T-helper 2 cell treated with Interferon-gamma antibody and Interleukin-4, amounts not matched to agents 5 μg/mL and 100 μg/mL, for 36 hours (primary cell): ENCODE measurements around the gene CBL.
"Not testable (repeated sequence)": the region's sequence is repeated elsewhere in the genome, so short reads cannot be mapped to it uniquely, and the experiment has no call there.

ENCODE experiments used
- DNase-seq: peaks from one replicate; pipeline ENCODE4 v3.0.0; 2021; ENCODE audit warnings: low spot score
- H3K27ac Mint-ChIP-seq: one replicate; pipeline ENCODE4 v1.8.0; 2021; ENCODE audit warnings: mild to moderate bottlenecking, mixed read lengths
- H3K27me3 Mint-ChIP-seq: one replicate; pipeline ENCODE4 v1.8.0; 2021; ENCODE audit warnings: low read depth, mixed read lengths
- H3K36me3 Mint-ChIP-seq: one replicate; pipeline ENCODE4 v1.8.0; 2021; ENCODE audit warnings: low read depth, mixed read lengths
- H3K4me1 Mint-ChIP-seq: one replicate; pipeline ENCODE4 v1.8.0; 2021; ENCODE audit warnings: low read depth, mixed read lengths
- H3K4me3 Mint-ChIP-seq: one replicate; pipeline ENCODE4 v1.8.0; 2022; ENCODE audit warnings: mild to moderate bottlenecking, moderate library complexity, mixed read lengths
- H3K9me3 Mint-ChIP-seq: one replicate; pipeline ENCODE4 v1.8.0; 2021; ENCODE audit warnings: mixed read lengths

The CBL gene

GRCh38 chr11:119175493-119176077 lies 30.6 kb upstream of the CBL start:
- no peak overlapping the region for H3K27ac Mint-ChIP-seq
- H3K27me3 Mint-ChIP-seq, result no peaks in the 10 kb centered on the region
- DNase-seq, result no peak
- peaks cover 20% of the 10 kb centered on the region for H3K36me3 Mint-ChIP-seq
- peaks cover 28% of the 10 kb centered on the region for H3K4me1 Mint-ChIP-seq
- H3K4me3 Mint-ChIP-seq, result no peak overlapping the region
- H3K9me3 Mint-ChIP-seq, result no peaks in the 10 kb centered on the region

DNA sequence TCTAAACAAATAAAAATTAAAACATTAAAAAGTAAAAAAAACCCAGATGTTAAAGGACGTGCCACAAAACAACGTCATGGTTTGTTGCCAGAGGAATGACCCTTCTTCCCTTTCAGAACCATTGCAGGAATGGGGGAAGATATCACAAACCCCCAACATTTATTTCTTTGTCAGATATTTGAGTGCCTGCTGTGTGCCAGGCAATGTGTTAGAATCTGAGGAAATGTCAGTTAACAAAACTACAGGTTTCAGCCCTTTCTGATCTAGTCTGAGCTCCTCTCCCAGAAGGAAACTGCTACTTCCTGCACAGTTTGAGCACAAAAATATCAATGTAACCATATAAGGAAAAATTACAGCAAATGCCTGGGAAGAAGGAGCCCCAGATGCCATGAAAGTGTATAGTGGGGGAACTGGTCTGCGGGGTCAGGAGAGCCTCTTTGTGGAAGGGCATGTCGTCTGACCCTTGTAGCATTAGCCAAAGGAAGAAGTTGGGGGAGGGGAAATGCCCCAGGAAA lies 27.9 kb upstream of the CBL start:
- no peaks in the 10 kb centered on the region for H3K9me3 Mint-ChIP-seq
- peak overlapping the region; percentile 30 for H3K4me3 Mint-ChIP-seq
- H3K4me1 Mint-ChIP-seq, result peaks cover 20% of the 10 kb centered on the region
- no peaks in the 10 kb centered on the region for H3K27me3 Mint-ChIP-seq
- H3K27ac Mint-ChIP-seq, result peak overlapping the region; percentile 70
- peaks cover 24% of the 10 kb centered on the region for H3K36me3 Mint-ChIP-seq
- DNase-seq, result no peak

GRCh38 chr11:119179342-119179741 lies 26.8 kb upstream of the CBL start:
- no peak overlapping the region for H3K4me3 Mint-ChIP-seq
- no peaks in the 10 kb centered on the region for H3K27me3 Mint-ChIP-seq
- DNase-seq, result no peak
- H3K9me3 Mint-ChIP-seq, result no peaks in the 10 kb centered on the region
- H3K27ac Mint-ChIP-seq, result no peak overlapping the region
- H3K36me3 Mint-ChIP-seq, result peaks cover 26% of the 10 kb centered on the region
- H3K4me1 Mint-ChIP-seq, result peaks cover 17% of the 10 kb centered on the region

GRCh38 chr11:119179983-119180382 lies 26.2 kb upstream of the CBL start:
- H3K4me3 Mint-ChIP-seq, result no peak overlapping the region
- no peak overlapping the region for H3K27ac Mint-ChIP-seq
- H3K4me1 Mint-ChIP-seq, result peaks cover 17% of the 10 kb centered on the region
- no peak for DNase-seq
- peaks cover 23% of the 10 kb centered on the region for H3K36me3 Mint-ChIP-seq
- H3K9me3 Mint-ChIP-seq, result no peaks in the 10 kb centered on the region
- no peaks in the 10 kb centered on the region for H3K27me3 Mint-ChIP-seq

DNA sequence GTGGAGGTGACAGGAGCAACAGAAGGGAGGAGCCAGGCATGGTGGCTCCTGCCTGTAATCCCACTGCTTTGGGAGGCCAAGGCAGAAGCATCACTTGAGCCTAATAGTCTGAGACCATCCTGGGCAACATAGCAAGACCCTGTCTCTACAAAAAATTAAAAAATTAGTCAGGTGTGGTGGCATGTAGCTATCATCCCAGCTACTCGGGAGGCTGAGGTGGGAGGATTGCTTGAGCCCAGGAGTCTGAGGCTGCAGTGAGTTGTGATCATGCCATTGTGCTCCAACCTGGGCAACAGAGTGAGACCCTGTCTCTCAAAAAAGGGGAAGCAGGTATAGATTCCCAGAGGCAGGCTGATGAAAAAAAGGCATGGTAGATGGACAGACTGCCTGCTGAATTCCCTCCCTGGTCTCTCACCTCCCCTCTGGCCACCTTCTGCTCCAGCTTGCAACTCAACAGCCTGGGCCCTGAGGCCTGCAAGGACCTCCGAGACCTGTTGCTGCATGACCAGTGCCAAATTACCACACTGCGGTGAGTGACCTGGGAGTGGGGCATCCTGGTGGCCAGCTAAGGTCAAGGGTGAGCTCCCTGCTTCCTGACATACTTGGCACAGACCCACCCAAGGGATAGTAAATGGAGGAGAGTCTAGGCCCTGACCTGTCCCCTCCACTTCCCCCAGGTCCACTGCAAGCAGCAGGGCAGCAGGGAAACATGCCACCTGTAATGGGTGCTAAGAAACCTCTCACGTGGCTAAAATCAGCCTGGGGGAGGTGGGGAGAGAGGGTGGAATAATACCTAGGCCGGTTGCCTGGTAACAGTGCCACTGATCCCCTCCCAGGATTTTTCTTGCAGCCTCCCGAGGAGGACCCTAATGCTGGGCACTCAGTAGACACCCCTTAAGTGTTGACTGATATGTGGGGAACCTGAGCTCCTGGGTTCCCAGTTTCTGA lies 25.1 kb upstream of the CBL start:
- peaks cover 18% of the 10 kb centered on the region for H3K36me3 Mint-ChIP-seq
- DNase-seq, result no peak
- peaks cover 10% of the 10 kb centered on the region for H3K4me1 Mint-ChIP-seq
- no peak overlapping the region for H3K27ac Mint-ChIP-seq
- H3K9me3 Mint-ChIP-seq, result no peaks in the 10 kb centered on the region
- no peak overlapping the region for H3K4me3 Mint-ChIP-seq
- no peaks in the 10 kb centered on the region for H3K27me3 Mint-ChIP-seq

DNA sequence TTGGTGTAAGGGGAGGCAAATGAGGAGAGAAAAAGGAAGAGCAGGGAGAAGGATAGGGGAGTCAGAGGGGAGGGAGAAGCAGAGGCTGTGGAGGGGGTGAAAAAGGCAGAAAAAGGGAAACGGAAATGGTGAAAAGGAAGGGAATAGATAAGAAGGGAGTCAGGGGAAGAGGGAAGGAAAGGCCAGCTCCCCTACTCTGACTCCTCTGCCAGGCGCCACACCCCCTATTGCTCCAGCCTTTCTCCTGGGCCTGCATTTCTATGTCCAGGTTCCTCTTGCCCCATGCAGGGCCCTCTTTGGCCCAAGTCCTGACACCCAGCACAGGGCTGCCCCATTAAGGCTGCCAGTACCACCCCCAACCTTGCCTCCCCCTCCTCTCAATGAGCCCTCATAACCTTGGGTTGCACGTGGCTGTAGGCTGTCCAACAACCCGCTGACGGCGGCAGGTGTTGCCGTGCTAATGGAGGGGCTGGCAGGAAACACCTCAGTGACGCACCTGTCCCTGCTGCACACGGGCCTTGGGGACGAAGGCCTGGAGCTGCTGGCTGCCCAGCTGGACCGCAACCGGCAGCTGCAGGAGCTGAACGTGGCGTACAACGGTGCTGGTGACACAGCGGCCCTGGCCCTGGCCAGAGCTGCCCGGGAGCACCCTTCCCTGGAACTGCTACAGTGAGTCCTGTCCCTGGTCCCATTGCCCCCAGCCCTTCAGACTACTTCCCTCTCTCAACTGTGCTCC lies 24.3 kb upstream of the CBL start:
- Mint-ChIP-seq H3K27ac (no peak overlapping the region), H3K27me3 (no peaks in the 10 kb centered on the region), H3K36me3 (peaks cover 18% of the 10 kb centered on the region), H3K4me1 (peaks cover 10% of the 10 kb centered on the region), H3K4me3 (no peak overlapping the region), H3K9me3 (no peaks in the 10 kb centered on the region)
- DNase-seq, result no peak

GRCh38 chr11:119184399-119184798 lies 21.7 kb upstream of the CBL start:
- H3K4me3 Mint-ChIP-seq, DNase-seq, H3K27me3 Mint-ChIP-seq, H3K4me1 Mint-ChIP-seq, H3K27ac Mint-ChIP-seq, H3K9me3 Mint-ChIP-seq: not testable (repeated sequence)
- peaks cover 13% of the 10 kb centered on the region for H3K36me3 Mint-ChIP-seq

DNA sequence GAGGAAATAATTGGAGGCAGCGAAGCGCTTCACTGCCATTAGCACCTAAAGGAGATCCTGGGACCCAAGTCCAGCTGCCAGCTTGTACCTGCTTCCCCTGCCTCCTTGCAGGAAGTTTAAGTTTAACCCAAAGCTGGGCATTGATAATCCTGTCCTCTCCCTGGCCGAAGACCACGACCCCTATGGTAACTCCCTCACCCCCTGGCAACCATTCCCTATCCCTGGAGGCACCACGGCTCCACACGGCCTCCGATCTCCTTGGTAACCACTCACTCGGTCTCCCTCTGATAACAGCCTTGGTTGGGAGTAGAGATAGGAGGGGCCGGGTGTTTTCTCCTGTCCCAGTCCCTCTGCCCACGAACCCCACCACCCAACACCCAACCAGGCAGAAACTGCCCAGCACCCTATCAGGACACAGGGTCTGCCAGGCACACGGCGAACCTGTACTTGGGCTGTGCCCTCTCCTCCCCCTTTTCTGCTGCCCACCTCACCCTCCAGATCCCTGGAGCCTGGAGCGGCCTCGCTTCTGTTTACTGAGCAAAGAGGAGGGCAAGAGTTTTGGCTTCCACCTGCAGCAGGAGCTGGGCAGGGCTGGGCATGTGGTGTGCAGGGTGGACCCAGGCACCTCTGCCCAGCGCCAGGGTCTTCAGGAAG lies 20.0 kb upstream of the CBL start:
- no peak overlapping the region for H3K27ac Mint-ChIP-seq
- H3K27me3 Mint-ChIP-seq, result no peaks in the 10 kb centered on the region
- DNase-seq, result no peak
- no peaks in the 10 kb centered on the region for H3K9me3 Mint-ChIP-seq
- H3K4me3 Mint-ChIP-seq, result no peak overlapping the region
- no peaks in the 10 kb centered on the region for H3K4me1 Mint-ChIP-seq
- H3K36me3 Mint-ChIP-seq, result peaks cover 10% of the 10 kb centered on the region

DNA sequence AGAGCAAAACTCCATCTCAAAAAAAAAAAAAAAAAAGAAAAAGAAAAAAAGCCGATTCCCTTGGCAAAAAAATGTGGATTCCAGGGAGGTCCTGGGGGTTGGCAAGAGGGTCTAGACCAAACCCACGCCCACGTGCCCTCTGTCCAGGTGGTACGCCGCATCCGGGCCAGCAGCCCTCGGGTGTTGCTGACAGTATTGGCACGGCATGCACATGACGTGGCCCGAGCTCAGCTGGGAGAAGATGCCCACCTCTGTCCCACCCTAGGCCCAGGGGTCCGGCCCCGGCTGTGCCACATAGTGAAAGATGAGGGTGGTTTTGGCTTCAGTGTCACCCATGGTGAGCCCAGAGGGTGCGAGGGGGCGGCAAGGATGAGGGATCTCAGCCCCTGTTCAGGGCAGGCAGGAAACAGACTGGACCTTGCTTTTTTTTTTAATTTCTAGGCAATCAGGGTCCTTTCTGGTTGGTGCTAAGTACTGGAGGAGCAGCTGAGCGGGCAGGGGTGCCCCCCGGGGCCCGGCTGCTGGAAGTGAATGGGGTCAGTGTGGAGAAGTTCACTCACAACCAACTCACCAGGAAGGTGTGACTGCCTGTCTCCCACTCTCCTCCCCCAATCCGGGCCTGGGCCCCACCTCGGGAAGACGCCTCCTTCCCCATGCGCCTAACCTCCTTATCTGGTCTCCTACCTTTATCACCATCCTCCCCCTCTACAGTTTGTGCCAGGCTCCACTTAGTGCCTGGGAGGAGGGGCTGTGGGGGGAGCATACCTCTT lies 18.8 kb upstream of the CBL start:
- no peaks in the 10 kb centered on the region for H3K27me3 Mint-ChIP-seq
- peaks cover 6% of the 10 kb centered on the region for H3K36me3 Mint-ChIP-seq
- H3K27ac Mint-ChIP-seq, result no peak overlapping the region
- no peaks in the 10 kb centered on the region for H3K4me1 Mint-ChIP-seq
- H3K4me3 Mint-ChIP-seq, result no peak overlapping the region
- no peak for DNase-seq
- no peaks in the 10 kb centered on the region for H3K9me3 Mint-ChIP-seq

DNA sequence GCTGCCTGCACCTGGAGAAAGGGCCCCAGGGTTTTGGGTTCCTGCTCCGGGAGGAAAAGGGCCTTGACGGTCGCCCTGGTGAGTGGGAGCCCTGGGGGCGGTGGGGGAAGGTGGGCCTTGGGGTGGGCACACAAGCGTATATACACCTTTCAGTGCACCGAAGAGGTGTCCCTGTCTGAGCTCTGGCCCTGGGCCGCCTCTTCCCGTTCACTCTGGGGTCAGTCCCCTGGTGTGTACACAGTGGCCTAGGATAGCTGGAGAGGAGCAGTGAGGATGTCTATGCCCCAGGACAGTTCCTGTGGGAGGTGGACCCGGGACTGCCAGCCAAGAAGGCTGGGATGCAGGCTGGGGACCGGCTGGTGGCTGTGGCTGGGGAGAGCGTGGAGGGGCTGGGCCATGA lies 18.1 kb upstream of the CBL start:
- Mint-ChIP-seq H3K9me3 (no peaks in the 10 kb centered on the region), H3K36me3 (peaks cover 5% of the 10 kb centered on the region), H3K4me1 (no peaks in the 10 kb centered on the region), H3K27ac (no peak overlapping the region), H3K27me3 (no peaks in the 10 kb centered on the region), H3K4me3 (no peak overlapping the region)
- DNase-seq, result no peak

- H3K27ac Mint-ChIP-seq, result no peak overlapping the region
Measured at GRCh38 chr11:119188887-119189286, 17.3 kb upstream of the CBL start.

GRCh38 chr11:119189393-119189792 lies 16.7 kb upstream of the CBL start:
- H3K36me3 Mint-ChIP-seq, result no peaks in the 10 kb centered on the region
- H3K9me3 Mint-ChIP-seq, result no peaks in the 10 kb centered on the region
- no peak overlapping the region for H3K4me3 Mint-ChIP-seq
- H3K27me3 Mint-ChIP-seq, result no peaks in the 10 kb centered on the region
- H3K4me1 Mint-ChIP-seq, result no peaks in the 10 kb centered on the region
- no peak for DNase-seq
- H3K27ac Mint-ChIP-seq, result no peak overlapping the region

More at GRCh38 chr11:119188887-119189286, 17.3 kb upstream of the CBL start:
- DNase-seq, result no peak
- Mint-ChIP-seq H3K27me3 (no peaks in the 10 kb centered on the region), H3K9me3 (no peaks in the 10 kb centered on the region), H3K36me3 (peaks cover 2% of the 10 kb centered on the region), H3K4me1 (no peaks in the 10 kb centered on the region), H3K4me3 (no peak overlapping the region)

DNA sequence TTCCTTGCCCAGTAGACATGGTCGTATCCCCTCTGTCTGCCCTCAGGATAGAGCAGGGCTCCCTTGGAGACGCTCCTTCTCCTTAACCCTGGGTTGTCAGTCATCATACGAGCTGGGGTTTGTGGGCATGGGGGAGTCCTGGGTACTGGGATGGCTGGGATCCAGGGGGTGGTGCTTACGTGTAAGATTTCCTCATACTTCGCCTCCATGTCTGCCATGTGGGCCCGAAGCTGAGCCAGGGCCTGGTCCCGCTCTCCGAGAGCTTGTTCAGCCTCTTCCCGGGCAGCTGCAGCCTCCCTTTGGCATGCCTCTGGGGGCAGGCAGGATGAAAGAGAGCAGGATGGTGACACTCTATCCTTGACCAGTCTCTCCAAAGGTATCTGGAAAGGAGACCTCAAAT lies 15.6 kb upstream of the CBL start:
- H3K36me3 Mint-ChIP-seq, result no peaks in the 10 kb centered on the region
- no peaks in the 10 kb centered on the region for H3K4me1 Mint-ChIP-seq
- H3K27ac Mint-ChIP-seq, result no peak overlapping the region
- DNase-seq, result no peak
- peaks cover 3% of the 10 kb centered on the region for H3K27me3 Mint-ChIP-seq
- no peak overlapping the region for H3K4me3 Mint-ChIP-seq
- H3K9me3 Mint-ChIP-seq, result no peaks in the 10 kb centered on the region
